Liver (tissue), 9 donors: Measurements from ENCODE around the gene NDUFV2. TPM values are rescaled to one million over a fixed set of nuclear protein-coding genes. Genes with fewer than 3 reads are reported as not detected.

Experiments used
- DNase-seq: peaks from one replicate; pipeline ENCODE4 v3.0.0-alpha.2; 2017; ENCODE audit warnings: low spot score
- H3K27ac ChIP-seq, 2 donors: one replicate each; pipeline ENCODE4 v1.7.0; 2013; ENCODE audit warnings: inconsistent platforms in 2 of 2, low read length in 2 of 2, control low read depth in 1 of 2, low read depth in 1 of 2, mild to moderate bottlenecking in 1 of 2
- H3K27me3 ChIP-seq, 4 donors: one replicate each; pipeline versions ENCODE4 v1.6.1 to v1.7.0; 2013; ENCODE audit warnings: low read length in 3 of 4, inconsistent platforms in 1 of 4, mild to moderate bottlenecking in 1 of 4, moderate library complexity in 1 of 4; ENCODE audit not compliant: control insufficient read depth in 4 of 4, insufficient read depth in 4 of 4
- H3K36me3 ChIP-seq, 4 donors: one replicate each; pipeline versions ENCODE4 v1.6.1 to v1.7.0; 2013; ENCODE audit warnings: low read length in 3 of 4, mild to moderate bottlenecking in 3 of 4, low read depth in 1 of 4, moderate library complexity in 1 of 4; ENCODE audit not compliant: control insufficient read depth in 4 of 4, insufficient read depth in 3 of 4
- H3K4me1 ChIP-seq, 4 donors: one replicate each; pipeline versions ENCODE4 v1.6.1 to v1.7.0; 2013; ENCODE audit warnings: low read length in 3 of 4, mild to moderate bottlenecking in 3 of 4, moderate library complexity in 1 of 4; ENCODE audit not compliant: control insufficient read depth in 4 of 4, insufficient read depth in 4 of 4
- H3K4me3 ChIP-seq, 3 donors: one replicate each; pipeline versions ENCODE4 v1.6.1 to v1.7.0; 2013; ENCODE audit warnings: low read length in 3 of 3, control low read depth in 1 of 3, low read depth in 1 of 3, mild to moderate bottlenecking in 1 of 3
- H3K9ac ChIP-seq, 2 donors: one replicate each; pipeline ENCODE4 v1.7.0; 2013; ENCODE audit warnings: low read length in 2 of 2, mild to moderate bottlenecking in 2 of 2, moderate library complexity in 2 of 2, control low read depth in 1 of 2, low read depth in 1 of 2
- H3K9me3 ChIP-seq, 4 donors: one replicate each; pipeline versions ENCODE4 v1.6.1 to v1.7.0; 2013; ENCODE audit warnings: low read length in 3 of 4; ENCODE audit not compliant: control insufficient read depth in 4 of 4
- FOXA1 ChIP-seq: IDR thresholded peaks from 2 replicates; pipeline ENCODE4 v1.6.1; 2016; ENCODE audit warnings: antibody characterized with exemption
- HNF4A ChIP-seq, 2 donors: conservative IDR thresholded peaks; 2 replicates each; pipeline ENCODE4 v1.6.1; 2016; ENCODE audit warnings: antibody characterized with exemption in 2 of 2, mild to moderate bottlenecking in 2 of 2
- HNF4G ChIP-seq: IDR thresholded peaks from 2 replicates; pipeline ENCODE4 v1.6.1; 2016; ENCODE audit warnings: antibody characterized with exemption
- JUND ChIP-seq, 2 donors: IDR thresholded peaks; 2 replicates each; pipeline ENCODE4 v1.6.1; 2016; ENCODE audit warnings: antibody characterized with exemption in 2 of 2
- MAX ChIP-seq: IDR thresholded peaks from 2 replicates; pipeline ENCODE4 v1.6.1; 2016; ENCODE audit warnings: antibody characterized with exemption
- NR2F2 ChIP-seq: IDR thresholded peaks from 2 replicates; pipeline ENCODE4 v1.6.1; 2016; ENCODE audit warnings: antibody characterized with exemption
- RAD21 ChIP-seq, 2 donors: IDR thresholded peaks; 2 replicates each; pipeline ENCODE4 v1.6.1; 2016; ENCODE audit warnings: antibody characterized with exemption in 2 of 2, mild to moderate bottlenecking in 2 of 2
- RXRA ChIP-seq, 2 donors: IDR thresholded peaks; 2 replicates each; pipeline ENCODE4 v1.6.1; 2017 to 2018; ENCODE audit warnings: antibody characterized with exemption in 2 of 2, mild to moderate bottlenecking in 1 of 2
- SP1 ChIP-seq: IDR thresholded peaks from 2 replicates; pipeline ENCODE4 v1.6.1; 2018; ENCODE audit warnings: antibody characterized with exemption, mild to moderate bottlenecking
- TAF1 ChIP-seq: conservative IDR thresholded peaks from 2 replicates; pipeline ENCODE4 v1.6.1; 2016; ENCODE audit warnings: antibody characterized with exemption, mild to moderate bottlenecking
- YY1 ChIP-seq: IDR thresholded peaks from 2 replicates; pipeline ENCODE4 v1.6.1; 2016; ENCODE audit warnings: antibody characterized with exemption, mild to moderate bottlenecking
- WGBS: extraction: QIAGEN DNeasy Blood & Tissue Kit; methylation state at CpG from one replicate; pipeline ENCODE4 v1.1.7; 2013; 5-methylcytosine and 5-hydroxymethylcytosine counted together
- polyA plus RNA-seq, 2 donors: library from polyadenylated mRNA; stranded (reverse) in 1 of 2; unstranded in 1 of 2; fragments of 200-250 nt in 1 of 2; fragments of >200 nt in 1 of 2; fragmentation: Nextera tagmentation in 1 of 2; extraction: Ambion mirVana in 1 of 2; gene quantifications; one replicate each; pipeline versions ENCODE4 v1.2.1 to v1.2.3, GENCODE V29; 2013 to 2015
- total RNA-seq, 2 donors: library from RNA; depleted of rRNA; stranded (reverse); fragments of >200 nt; gene quantifications; one replicate each; pipeline ENCODE4 v1.2.3, GENCODE V29; 2014
- TF ChIP-seq, protein P1 (sequence below): IDR thresholded peaks from 2 replicates; pipeline ENCODE4 v1.6.1; 2016; ENCODE audit warnings: antibody characterized with exemption
- TF ChIP-seq, protein P2 (sequence below): IDR thresholded peaks from 2 replicates; pipeline ENCODE4 v1.6.1; 2016; ENCODE audit warnings: antibody characterized with exemption
- TF ChIP-seq, protein P3 (sequence below): IDR thresholded peaks from 2 replicates; pipeline ENCODE4 v1.6.1; 2016; ENCODE audit warnings: antibody characterized with exemption, mild to moderate bottlenecking
- TF ChIP-seq, protein P4 (sequence below): fragments of 150-350 bp; IDR thresholded peaks from 2 replicates; pipeline ENCODE4 v1.5.1; 2017; ENCODE audit warnings: improper control_type of control experiment, low read depth, low read length; ENCODE audit not compliant: missing input control
- donor health status: healthy.
- donor health status: healthy.
- donor health status: healthy.
- donor health status: healthy.
- donor health status: healthy.

The NDUFV2 gene
- total and polyA plus RNA-seq, 4 donors, result 74.5 to 415 (median 185) TPM

DNA sequence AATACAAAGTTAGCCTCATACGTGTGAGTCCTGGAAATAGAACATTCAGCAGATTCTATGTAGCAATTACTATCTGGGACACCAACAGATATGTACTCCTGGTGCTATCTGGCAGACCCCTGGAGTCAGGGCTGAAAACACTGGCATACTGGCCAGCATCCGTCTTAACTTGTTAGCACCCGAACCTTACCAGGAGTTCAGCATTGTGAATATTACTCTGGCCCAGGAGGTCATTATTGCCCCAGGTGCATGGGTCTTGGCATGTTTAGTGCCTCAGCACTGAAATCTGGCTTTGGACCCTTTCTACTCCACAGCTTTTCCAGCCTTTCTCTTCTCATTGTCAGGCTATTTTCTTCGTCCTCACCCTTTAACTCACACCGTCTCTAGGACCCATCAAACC is 11.9 kb upstream of the NDUFV2 start:
- Histone ChIP-seq H3K27ac (no peak overlapping the region), H3K27me3 (no peaks in the 10 kb centered on the region), H3K4me1 (peaks cover 5 to 15% (median 10%) of the 10 kb centered on the region in 4 donors), H3K4me3 (no peak overlapping the region), H3K9ac (no peak overlapping the region), H3K9me3 (no peaks in the 10 kb centered on the region), H3K36me3 (no peaks in the 10 kb centered on the region)
- TF ChIP-seq, protein P1, sequence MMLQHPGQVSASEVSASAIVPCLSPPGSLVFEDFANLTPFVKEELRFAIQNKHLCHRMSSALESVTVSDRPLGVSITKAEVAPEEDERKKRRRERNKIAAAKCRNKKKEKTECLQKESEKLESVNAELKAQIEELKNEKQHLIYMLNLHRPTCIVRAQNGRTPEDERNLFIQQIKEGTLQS, result no peak
- no peak for TF ChIP-seq YY1
- TF ChIP-seq, protein P2, sequence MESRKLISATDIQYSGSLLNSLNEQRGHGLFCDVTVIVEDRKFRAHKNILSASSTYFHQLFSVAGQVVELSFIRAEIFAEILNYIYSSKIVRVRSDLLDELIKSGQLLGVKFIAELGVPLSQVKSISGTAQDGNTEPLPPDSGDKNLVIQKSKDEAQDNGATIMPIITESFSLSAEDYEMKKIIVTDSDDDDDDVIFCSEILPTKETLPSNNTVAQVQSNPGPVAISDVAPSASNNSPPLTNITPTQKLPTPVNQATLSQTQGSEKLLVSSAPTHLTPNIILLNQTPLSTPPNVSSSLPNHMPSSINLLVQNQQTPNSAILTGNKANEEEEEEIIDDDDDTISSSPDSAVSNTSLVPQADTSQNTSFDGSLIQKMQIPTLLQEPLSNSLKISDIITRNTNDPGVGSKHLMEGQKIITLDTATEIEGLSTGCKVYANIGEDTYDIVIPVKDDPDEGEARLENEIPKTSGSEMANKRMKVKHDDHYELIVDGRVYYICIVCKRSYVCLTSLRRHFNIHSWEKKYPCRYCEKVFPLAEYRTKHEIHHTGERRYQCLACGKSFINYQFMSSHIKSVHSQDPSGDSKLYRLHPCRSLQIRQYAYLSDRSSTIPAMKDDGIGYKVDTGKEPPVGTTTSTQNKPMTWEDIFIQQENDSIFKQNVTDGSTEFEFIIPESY, result no peak
- TF ChIP-seq, protein P3, sequence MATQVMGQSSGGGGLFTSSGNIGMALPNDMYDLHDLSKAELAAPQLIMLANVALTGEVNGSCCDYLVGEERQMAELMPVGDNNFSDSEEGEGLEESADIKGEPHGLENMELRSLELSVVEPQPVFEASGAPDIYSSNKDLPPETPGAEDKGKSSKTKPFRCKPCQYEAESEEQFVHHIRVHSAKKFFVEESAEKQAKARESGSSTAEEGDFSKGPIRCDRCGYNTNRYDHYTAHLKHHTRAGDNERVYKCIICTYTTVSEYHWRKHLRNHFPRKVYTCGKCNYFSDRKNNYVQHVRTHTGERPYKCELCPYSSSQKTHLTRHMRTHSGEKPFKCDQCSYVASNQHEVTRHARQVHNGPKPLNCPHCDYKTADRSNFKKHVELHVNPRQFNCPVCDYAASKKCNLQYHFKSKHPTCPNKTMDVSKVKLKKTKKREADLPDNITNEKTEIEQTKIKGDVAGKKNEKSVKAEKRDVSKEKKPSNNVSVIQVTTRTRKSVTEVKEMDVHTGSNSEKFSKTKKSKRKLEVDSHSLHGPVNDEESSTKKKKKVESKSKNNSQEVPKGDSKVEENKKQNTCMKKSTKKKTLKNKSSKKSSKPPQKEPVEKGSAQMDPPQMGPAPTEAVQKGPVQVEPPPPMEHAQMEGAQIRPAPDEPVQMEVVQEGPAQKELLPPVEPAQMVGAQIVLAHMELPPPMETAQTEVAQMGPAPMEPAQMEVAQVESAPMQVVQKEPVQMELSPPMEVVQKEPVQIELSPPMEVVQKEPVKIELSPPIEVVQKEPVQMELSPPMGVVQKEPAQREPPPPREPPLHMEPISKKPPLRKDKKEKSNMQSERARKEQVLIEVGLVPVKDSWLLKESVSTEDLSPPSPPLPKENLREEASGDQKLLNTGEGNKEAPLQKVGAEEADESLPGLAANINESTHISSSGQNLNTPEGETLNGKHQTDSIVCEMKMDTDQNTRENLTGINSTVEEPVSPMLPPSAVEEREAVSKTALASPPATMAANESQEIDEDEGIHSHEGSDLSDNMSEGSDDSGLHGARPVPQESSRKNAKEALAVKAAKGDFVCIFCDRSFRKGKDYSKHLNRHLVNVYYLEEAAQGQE, result no peak
- no peak for TF ChIP-seq HNF4A (conservative IDR thresholded peaks at IDR 0.05)
- TF ChIP-seq RXRA (IDR thresholded peaks at IDR 0.05), result no peak
- TF ChIP-seq, protein P4, sequence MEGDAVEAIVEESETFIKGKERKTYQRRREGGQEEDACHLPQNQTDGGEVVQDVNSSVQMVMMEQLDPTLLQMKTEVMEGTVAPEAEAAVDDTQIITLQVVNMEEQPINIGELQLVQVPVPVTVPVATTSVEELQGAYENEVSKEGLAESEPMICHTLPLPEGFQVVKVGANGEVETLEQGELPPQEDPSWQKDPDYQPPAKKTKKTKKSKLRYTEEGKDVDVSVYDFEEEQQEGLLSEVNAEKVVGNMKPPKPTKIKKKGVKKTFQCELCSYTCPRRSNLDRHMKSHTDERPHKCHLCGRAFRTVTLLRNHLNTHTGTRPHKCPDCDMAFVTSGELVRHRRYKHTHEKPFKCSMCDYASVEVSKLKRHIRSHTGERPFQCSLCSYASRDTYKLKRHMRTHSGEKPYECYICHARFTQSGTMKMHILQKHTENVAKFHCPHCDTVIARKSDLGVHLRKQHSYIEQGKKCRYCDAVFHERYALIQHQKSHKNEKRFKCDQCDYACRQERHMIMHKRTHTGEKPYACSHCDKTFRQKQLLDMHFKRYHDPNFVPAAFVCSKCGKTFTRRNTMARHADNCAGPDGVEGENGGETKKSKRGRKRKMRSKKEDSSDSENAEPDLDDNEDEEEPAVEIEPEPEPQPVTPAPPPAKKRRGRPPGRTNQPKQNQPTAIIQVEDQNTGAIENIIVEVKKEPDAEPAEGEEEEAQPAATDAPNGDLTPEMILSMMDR, result no peak
- no peak for TF ChIP-seq HNF4G
- TF ChIP-seq NR2F2, result no peak
- TF ChIP-seq SP1, result no peak
- no peak for TF ChIP-seq TAF1
- no peak for TF ChIP-seq JUND (IDR thresholded peaks at IDR 0.05)
- TF ChIP-seq FOXA1, result no peak
- TF ChIP-seq MAX, result no peak
- no peak for DNase-seq
- WGBS, result 92% methylated on average over 5 of the region's 5 CpGs

GRCh38 chr18:9091066-9091476 is 11.4 kb upstream of the NDUFV2 start:
- peak overlapping the region in 1 of 2 donors; percentile 12 for H3K27ac ChIP-seq
- no peaks in the 10 kb centered on the region for H3K27me3 ChIP-seq
- DNase-seq, result no peak
- H3K9me3 ChIP-seq, result no peaks in the 10 kb centered on the region
- no peak overlapping the region for H3K9ac ChIP-seq
- H3K4me1 ChIP-seq, result peaks cover 5 to 15% (median 10%) of the 10 kb centered on the region in 4 donors
- no peaks in the 10 kb centered on the region for H3K36me3 ChIP-seq
- whole genome bisulfite sequencing, result 84% methylated on average over 4 of the region's 4 CpGs
- H3K4me3 ChIP-seq, result no peak overlapping the region
- no peak for TF ChIP-seq RXRA (IDR thresholded peaks at IDR 0.05)
- TF ChIP-seq NR2F2, result no peak
- TF ChIP-seq, protein P2, result no peak
- no peak for TF ChIP-seq TAF1
- TF ChIP-seq, protein P4, result no peak
- no peak for TF ChIP-seq YY1
- no peak for TF ChIP-seq HNF4A (conservative IDR thresholded peaks at IDR 0.05)
- no peak for TF ChIP-seq RAD21 (IDR thresholded peaks at IDR 0.05)
- TF ChIP-seq HNF4G, result no peak
- TF ChIP-seq, protein P1, result no peak
